ENCODE measurements around the gene ZNF222.
A peak's percentile ranks its signal among the peaks of the same experiment; 100 is the strongest.

The ZNF222 gene

DNA sequence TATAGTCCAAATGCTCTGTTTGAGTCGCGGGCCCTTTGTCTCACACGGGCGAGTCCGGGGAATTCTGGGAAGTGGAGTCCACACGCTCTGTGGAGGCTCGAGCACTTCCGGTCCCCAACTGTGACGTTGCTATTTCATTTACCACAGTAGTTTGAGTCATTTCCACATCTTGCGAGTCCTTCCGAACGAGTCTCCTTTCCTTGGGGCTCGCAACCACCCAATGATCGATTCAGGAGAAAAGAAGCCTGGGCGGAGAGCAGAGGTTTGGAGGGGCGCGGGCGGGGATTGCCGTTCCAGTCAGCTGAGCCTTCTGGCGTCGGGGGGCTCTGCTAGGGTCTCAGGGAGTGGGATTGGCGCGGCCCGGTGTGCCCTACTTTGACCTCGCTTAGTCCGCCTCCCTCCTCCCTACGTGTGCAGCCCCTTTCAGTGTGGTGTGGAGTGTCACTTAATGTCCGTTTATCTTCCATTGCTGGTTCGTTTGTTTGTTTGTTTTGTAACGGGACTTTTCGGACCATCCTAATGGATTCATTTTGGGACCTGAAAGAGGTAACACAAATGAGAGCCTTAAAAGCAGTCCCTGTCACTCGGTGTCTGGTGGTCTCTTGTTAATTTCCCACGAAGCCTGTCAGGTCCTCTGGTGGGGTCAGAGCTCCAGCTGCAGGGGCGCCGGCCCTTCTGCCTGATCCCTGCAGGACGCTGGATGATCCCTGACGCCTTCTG lies at the start of gene ZNF222:
TSS of gene ZNF222 (plus strand) at position 163 of the 720 bp plus-strand sequence. CDS start at position 221, 58 bp downstream.
- DNase-seq (ENCODE audit: low read depth) = peak; percentile 53

DNA sequence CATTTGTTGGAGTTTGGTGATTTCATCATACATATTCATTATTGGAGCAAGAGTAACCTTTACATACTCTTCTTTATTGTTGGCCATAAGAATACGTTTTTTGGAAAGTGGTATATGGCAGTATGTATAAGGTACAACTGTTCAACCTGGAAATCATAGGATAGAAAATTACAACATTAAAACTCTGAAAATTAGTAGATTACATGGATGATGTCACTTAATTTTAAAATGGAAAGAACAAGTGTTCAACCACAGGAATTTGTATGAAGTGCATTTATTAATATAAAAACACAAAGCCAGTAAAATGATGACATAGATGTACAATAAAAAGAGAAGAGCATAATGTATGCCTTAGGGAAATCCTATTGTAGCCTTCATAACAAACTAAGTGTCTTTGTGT lies 48.4 kb upstream of the ZNF222 start:
- DNase-seq (ENCODE audit: low read depth) = no peak

DNA sequence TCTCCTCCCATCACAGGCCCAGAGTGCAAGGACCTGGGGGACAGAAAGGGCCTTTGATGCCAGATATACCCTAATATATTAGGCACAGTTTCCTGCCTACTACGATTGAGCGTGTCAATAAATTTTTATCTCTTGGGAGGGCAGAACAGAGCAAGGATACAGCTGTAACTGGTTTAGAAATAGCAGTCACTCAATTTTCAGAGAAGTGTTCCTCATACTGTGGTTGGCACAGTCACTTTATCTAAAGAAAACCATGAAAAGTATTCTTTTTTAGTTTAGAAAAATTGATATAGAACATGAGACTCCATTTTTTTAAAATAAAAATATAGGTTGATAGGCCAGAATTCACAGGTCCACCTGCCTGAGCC lies 41.7 kb upstream of the ZNF222 start:
- no peak for DNase-seq (ENCODE audit: low read depth)

DNA sequence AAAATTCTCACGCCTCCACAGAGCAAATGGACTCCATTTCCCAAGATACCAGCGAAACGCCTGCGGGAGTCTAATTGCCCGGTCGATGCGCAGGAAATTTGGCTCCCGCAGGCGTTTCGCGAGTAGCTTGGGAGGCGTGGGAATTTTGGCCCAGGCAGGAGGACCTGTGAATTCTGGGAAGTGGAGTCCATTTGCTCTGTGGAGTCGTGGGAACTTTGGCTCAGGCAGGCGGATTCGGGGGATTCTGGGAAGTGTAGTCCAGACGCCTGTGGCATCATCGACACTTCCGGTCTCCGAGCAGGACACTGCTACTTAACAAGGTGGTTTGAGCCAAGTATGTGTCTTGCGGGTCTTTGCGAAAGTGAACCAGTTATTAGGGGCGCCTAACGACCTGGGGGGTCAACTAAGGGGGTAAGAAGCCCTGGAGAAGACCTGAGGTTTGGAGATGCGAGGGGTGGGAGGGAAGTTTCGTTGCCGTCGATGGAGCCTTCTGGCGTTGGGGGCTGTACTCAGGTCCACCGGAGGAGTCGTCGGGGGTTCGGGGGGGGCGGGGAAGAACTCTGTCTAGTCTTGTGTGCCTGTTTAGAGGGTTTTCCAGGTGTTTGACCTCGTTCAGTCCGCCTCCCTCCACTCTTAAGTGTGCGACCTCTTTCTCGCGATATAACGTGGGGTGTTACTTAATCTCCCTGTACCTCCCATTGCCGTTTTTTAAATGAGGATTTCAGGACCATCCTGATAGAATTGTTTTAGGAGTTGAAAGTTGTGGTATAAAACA lies 41.1 kb upstream of the ZNF222 start, which contains the start of gene ZNF155:
TSS of gene ZNF155 (plus strand) at position 277 of the 775 bp plus-strand sequence. CDS start 4,356 bp downstream, outside the sequence.
- peak; percentile 34 for DNase-seq (ENCODE audit: low read depth)

DNA sequence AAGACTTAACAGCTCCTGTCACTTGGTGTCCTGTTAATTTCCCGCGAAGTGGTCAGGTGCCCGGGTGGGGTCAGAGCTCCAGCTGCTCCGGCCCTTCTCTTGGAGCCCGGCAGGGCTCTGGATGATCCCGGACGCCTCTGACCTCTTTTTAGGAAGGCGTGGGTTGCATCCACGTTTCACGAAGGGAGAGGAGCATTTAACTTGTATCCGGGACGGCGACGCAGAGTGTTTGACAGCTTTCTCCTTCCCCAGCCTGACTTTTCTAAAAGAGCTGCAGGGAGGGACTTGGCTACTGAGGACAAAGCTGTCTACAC lies 40.5 kb upstream of the ZNF222 start:
- no peak for DNase-seq (ENCODE audit: low read depth)

DNA sequence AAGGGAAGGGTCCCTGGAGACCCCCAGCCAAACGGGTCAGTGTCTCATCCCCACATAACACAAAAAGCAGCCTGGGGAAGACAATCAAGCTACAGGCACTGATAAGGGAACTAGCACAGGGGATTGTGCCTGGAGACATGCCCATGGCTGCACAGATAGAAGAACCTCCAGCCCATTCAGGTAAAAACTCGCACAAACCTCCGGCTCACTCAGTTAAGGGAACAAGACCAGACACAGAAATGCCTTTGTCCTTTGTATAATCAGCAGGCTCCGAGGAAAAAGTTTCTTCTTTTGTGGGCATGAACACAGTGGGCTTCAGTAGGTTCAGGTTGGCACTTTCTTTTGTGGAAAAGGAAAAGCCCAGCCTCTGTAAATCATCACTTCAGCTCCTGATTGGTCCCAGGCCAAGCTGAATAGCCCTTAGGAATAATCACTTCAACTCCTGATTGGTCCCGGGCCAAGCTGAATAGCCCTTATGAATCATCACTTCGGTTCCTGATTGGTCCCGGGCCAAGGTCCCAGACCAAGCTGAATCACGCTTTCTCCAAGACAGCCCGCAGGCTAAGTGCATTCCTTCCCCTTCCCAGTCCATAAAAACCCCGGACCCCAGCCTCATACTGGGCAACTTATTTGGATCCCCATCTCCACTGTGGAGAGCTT lies 27.4 kb upstream of the ZNF222 start:
- DNase-seq (ENCODE audit: low read depth) = no peak

DNA sequence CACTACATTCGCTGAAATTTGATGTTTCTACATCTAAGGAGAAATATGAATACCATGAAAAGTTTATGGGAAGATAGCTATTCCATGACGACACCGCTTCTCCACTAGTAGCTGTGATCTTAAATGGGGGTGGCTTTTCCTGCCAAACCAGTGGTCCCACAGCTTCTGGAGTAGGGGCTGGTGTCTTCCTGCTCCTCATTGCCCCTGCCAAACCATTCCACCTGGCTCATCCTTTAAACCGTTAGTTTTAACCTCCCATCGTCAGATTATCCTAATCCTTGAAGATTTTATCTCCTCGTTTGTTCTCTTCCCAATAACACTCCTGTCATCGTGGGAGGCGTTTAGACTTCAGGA lies 23.0 kb upstream of the ZNF222 start:
- DNase-seq (ENCODE audit: low read depth) = no peak

DNA sequence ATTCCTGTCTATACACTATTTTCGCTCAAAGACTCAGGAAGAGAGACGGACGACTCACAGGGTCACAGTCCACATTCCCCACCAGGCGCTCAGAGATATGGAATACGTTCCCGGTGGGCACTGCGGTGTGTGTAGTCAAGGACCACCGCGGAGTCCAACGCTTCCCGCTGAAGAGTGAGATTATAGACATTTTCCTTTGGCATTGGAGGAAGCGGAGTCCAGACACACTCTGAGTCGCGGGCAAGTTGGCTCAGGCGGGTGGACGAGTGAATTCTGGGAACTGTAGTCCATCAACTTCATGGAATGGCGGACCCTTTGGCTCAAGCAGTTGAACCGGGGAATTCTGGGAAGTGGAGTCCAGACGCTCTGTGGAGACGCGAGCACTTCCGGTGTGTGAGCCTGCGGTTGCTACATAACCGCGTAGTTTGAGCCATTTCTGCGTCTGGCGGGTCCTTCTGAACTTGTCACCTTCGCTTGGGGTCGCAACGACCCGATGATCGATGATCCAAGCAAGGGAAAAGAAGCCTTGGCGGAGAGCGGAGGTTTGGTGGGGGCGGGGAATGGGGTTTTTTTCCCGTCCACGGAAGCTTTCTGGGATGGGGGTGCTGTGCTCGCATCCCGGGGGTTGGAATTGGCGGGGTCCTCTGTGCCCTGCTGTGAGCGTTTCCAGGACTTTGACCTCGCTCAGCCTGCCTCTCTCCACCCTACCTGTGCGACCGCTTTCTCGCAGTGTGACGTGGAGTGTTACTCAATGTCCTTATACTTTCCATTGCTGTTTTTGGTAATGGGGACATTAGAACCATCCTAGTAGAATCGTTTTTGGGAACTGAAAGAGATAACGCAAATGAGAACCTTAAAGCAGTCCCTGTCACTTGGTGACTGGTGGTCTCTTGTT lies 22.4 kb upstream of the ZNF222 start, which contains the start of gene ZNF230:
TSS of gene ZNF230 (plus strand) at position 392 of the 895 bp plus-strand sequence. CDS start 4,122 bp downstream, outside the sequence.
- peak; percentile 59 for DNase-seq (ENCODE audit: low read depth)

DNA sequence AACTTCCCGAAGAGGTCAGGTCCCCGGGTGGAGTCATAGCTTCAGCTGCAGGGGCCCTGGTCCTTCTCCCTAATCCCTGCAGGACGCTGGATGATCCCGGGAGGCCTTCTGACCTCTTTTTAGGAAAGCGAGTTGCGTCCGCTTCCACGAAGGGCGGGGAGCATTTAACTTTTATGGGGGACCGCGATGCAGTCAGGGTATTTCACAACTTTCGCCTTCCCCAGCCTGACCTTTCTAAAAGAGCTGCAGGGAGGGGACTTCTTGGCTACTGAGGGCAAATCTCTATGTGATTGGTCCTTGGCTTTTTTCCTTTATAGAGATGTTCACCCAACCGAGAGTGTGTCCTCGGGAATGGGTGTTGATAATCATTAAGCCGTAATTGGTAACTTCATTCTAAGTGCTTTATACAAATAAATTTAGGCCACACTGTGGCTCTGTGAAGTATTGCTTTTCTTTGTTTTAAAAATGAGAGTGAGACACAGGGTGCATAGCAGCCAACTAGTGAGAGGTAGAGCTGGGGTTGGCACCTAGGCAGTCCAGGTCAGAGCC lies 21.6 kb upstream of the ZNF222 start:
- no peak for DNase-seq (ENCODE audit: low read depth)

DNA sequence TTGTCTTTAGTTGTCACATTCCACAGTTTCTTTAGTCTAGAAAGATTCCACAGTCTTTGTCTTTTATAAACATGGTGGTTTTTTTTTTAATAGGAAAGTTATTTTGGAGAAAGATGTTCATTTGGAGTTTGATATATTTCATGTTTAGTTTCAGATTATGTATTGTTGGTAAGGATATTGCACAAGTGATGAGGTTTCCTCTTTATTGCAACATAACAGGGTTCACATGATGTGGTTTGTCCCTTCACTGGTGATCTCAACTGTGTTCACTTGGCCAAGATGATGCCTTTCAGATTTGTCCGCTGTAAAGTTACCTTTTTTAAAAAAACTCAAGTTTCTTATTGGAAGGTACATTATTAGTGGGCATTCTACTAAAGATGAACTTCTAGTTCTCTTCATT lies 19.2 kb upstream of the ZNF222 start:
- DNase-seq (ENCODE audit: low read depth) = no peak

DNA sequence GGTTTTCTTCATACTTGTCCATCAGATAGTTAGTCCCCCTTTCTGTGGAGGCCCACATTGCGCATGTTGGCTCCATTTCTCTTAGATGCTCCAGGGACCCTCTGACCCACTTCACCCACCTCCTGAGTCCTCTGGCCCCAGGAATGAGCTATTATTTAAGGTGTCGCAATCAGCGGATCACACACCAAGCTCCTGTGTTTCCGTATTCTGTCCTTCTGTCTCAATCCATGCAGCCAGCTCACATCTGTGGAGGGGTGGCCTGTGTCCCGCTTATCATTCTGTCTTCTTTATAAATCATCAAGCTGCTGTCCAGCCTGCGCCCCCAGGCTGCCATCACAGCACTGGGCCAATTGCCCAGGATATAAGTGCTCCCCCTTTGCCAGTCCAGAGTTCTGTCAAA lies 17.7 kb upstream of the ZNF222 start:
- DNase-seq (ENCODE audit: low read depth) = no peak

DNA sequence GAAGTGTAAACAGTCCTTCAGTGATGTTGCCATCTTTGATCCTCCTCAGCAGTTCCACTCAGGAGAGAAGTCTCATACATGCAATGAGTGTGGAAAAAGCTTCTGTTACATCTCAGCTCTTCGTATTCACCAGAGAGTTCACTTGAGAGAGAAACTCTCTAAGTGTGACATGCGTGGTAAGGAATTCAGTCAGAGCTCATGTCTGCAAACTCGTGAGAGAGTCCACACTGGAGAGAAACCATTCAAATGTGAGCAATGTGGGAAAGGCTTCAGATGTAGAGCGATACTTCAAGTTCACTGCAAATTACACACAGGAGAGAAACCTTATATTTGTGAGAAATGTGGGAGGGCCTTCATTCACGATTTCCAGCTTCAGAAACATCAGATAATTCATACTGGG lies 14.7 kb upstream of the ZNF222 start:
- DNase-seq (ENCODE audit: low read depth) = no peak

DNA sequence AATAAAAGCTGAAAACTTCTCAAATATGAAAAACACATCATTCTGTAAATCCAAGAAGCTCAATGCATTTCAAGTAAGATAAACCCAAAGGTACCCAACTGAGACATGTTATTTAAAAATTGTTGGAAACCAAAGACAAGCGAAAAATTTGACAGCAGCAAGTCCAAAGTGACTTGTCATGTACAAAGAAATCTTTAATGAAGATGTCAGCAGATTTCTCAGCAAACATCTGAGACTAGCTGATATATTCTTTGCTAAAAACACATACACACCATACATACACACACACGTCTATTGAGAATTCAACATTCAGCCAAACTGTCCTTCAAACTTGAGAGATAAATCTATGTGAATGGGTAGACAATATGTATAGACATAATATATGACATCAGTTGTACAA lies 5.7 kb upstream of the ZNF222 start:
- no peak for DNase-seq (ENCODE audit: low read depth)

DNA sequence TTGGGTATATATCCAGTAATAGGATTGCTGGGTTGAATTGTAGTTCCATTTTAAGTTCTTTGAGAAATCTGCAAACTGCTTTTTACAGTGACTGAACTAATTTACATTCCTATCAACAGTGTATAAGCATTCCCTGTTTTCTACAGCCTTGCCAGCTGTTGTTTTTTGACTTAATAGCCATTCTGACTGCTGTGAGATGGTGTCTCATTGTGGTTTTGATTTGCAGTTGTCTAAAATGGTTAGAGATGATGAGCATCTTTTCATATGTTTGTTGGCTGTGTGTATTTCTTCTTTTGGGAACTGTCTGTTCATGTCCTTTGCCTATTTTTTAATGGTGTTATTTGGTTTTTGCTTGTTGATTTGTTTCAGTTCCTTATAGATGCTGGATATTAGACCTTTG lies 4.0 kb upstream of the ZNF222 start:
- DNase-seq (ENCODE audit: low read depth) = no peak

DNA sequence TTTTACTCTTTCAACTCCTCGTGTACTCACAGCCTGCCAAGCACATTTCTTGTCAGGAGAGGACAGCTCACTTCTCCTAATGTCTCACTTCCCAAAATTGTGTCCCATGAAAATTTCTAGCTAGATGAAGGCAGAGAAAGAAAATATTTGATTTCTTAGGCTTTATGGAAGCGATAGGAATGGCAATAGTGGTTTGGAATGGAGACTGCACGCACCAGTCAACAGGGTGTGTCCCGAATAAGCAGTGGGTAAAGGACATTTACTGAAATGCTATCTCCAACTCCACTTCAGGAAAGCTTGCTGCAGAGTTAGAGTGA lies 321 bp upstream of the ZNF222 start:
- no peak for DNase-seq (ENCODE audit: low read depth)

DNA sequence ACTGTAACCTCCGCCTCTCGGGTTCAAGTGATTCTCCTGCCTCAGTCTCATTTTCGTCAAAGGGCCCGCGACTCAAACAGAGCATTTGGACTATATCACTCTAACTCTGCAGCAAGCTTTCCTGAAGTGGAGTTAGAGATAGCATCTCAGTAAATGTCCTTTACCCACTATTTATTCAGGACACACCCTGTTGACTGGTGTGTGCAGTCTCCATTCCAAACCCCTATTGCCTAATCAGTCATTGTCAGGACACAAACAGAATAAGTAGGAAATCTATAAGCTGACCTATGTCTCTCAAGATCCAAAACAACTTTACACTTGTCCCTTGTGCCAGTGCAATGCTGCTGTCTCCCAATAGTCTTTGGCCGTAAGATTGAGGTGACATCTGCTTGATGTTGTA lies 1.4 kb downstream of the ZNF222 start:
- DNase-seq (ENCODE audit: low read depth) = no peak

DNA sequence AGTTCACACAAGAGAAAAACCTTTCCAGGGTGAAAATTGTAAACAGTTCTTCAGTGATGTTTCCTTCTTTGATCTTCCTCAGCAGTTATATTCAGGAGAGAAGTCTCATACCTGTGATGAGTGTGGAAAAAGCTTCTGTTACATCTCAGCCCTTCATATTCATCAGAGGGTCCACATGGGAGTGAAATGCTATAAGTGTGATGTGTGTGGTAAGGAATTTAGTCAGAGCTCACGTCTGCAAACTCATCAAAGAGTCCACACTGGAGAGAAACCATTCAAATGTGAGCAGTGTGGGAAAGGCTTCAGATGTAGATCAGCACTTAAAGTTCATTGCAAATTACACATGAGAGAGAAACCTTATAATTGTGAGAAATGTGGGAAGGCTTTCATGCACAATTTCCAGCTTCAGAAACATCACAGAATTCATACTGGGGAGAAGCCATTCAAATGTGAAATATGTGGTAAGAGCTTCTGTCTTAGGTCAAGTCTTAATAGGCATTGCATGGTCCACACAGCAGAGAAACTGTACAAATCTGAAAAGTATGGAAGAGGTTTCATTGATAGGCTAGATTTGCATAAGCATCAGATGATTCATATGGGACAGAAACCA lies 6.9 kb downstream of the ZNF222 start:
- no peak for DNase-seq (ENCODE audit: low read depth)

DNA sequence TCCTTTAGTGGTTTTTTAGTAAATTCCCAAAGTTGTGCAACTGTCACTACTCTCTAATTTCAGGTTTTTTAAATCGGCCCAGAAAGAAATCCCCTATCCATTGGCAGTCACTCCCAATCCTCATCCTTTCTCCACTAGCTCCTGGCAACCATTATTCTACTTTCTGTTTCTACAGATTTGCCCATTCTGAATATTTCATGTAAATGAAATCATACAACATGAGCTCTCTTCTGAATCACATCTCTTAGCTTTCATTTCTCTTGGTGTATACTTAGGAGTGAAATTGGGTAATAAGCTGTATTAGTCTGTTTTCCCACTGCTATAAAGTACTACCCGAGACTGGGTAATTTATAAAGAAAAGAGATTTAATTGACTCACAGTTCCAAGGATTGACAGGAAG lies 17.0 kb downstream of the ZNF222 start:
- no peak for DNase-seq (ENCODE audit: low read depth)

DNA sequence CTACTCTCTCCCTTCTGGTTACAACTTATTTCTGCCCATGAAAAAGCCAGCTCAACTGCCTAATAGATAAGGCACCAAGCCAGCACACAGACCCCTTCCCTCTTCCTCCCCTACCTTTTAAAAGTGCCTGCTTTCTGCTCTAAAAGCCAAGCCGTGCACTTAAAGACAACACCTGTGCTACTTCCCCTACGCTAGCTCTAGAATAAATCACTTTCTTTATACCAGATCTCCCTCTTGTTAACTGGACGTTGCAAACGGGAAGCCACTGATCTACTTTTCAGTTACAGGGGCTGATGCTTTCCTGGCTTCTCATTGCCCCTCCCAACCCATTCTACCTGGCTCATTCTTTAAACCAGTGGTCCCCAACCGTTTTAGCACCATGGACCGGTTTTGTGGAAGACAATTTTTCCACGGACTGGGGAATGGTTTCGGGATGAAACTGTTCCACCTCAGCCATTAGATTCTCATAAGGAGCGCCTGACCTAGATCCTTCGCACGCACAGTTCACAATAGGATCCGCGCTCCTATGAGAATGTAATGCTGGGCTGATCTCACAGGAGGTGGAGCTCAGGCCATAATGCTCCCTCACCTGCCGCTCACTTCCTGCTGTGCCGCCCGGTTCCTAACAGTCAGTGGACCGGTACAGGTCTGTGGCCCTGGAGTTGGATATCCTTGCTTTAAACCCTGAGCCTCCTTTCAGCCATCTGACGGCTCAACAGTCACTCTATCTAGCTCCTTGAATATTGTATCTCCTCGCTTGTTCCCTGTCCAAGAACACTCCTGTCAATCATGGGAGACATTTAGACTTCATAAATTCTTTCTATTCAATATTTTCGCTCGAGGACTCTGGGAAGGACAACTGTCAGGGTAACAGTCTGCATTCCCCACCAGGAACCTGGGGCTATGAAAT lies 25.8 kb downstream of the ZNF222 start:
- DNase-seq (ENCODE audit: low read depth) = no peak

DNA sequence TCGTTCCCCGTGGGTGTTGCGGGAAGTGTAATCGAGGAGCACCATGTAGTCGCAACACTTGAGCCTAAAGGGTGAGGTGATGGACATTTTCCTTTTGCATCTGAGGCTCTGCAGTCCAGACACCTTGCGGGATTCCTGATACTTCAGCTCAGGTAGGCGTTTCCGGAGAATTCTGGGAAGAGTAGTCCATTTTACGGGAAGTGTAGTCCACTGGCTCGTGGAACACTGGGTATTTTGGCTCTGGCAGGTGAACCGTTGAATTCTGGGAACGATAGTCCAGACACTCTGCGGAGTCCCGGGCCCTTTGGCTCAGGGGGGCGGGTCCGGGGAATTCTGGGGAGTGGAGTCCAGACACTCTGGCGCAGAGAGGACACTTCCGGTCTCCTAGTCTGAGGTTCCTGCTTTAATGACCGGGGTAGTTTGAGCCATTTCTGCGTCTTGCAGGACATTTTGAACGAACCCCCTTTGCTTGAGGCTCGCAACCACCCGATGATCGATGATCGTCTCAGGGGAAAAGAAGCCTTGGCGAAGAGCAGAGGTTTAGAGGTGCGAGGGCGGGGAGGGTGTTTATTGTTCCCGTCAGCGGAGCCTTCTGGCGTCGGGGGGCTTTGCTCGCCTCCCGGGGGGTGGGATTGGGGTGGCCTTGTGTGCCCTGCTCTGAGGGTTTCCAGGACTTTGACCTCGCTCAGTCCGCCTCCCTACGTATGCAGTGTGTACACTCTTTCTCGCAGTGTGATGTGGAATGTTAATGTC lies 26.6 kb downstream of the ZNF222 start, which contains the start of gene ZNF223:
TSS of gene ZNF223 (plus strand) at position 387 of the 753 bp plus-strand sequence. CDS start 3,141 bp downstream, outside the sequence.
- DNase-seq (ENCODE audit: low read depth) = peak; percentile 29

Measured in stimulated activated CD8-positive, alpha-beta memory T cell treated with anti-CD3 and anti-CD28 coated beads, Interleukin-15, amount 100 ng/mL, for 1 hour (primary cell).